ENCODE results near the gene AMN1.
"Not testable (repeated sequence)": the region's sequence is repeated elsewhere in the genome, so short reads cannot be mapped to it uniquely, and the experiment has no call there.

AMN1 gene

DNA sequence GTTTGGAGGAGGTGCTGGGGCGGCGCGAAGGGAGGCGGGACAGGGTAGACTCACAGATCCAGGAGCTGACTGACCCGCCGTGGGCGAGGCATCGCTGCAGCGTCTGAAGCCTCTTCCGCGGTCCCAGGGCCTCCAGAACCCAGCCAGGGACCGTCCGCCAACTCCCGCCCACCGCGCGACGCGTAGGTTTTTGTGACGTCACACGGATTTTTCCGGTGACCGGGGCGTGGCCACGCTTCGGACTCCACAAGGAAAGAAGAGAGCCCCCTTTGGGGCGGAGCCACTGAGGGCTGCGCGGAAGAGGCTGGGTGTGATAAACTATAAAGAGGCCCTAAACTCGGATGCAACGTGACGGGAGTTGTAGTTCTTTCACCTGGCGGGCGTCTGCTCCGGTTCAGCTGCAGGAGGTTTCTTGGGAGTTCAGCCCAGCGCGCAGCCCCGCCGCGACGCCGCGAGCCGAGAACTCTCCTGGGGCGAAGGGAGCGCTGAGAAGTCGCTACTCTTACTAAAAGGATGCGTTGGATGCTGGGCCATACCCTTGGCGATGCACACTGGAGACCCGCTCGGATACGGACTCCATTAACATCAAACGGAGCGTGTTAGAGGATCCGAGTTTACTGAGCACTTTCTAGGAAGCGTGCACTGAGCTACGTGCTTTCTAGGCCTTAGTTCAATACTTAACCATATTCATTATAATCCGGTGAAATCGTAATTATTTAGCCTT, at the start of gene AMN1:
TSS of gene AMN1 (minus strand) at position 105 of the 724 bp plus-strand sequence. CDS start at position 92, 13 bp downstream.
- DNase-seq (ENCODE audit: low read depth, low spot score), result peak; percentile 96

DNA sequence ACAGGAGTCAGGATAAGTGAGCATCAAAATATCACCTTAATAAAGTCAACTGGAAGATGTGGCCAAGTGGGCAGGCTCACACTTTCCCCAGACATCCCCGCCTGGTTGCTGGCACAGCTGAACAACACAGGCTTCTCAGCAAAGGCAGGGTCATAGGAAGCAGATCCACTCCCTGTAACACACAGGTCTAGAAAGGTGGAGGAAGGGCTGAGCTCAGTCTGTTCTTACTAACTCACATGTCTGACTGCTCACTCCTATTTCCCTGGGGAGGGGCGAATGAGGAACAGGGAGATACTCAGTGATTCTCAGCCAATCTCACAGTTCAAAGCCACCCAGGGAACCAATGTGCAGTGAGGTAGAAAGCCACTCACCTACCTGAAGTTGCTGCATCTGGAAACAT, 45.0 kb upstream of the AMN1 start:
- no peak for DNase-seq (ENCODE audit: low read depth, low spot score)

DNA sequence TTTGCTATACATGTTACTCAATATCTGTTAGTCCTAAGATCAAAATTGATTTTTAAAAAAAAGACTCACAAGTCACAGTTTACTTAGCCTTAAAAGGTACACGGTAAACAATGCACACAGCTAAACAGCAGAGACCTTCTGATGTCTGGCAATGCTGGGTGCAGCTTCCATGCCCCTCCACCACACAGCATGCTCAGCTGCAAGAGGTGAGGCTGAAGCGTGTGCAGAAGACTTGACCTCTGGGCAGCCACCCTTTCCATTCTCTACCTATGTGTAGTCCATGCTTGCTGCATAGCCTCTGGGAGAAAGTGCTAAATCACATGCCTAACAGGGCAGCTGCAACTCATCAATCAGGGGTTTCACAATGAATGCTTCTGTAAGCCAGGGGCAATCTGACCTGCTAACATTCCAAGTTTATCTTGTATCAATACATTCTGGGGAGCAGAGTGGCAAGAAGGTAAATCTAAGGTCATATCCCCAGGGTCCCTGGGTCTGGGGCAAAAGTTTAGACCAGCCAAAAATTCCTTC, 44.5 kb upstream of the AMN1 start:
- DNase-seq (ENCODE audit: low read depth, low spot score), result no peak

DNA sequence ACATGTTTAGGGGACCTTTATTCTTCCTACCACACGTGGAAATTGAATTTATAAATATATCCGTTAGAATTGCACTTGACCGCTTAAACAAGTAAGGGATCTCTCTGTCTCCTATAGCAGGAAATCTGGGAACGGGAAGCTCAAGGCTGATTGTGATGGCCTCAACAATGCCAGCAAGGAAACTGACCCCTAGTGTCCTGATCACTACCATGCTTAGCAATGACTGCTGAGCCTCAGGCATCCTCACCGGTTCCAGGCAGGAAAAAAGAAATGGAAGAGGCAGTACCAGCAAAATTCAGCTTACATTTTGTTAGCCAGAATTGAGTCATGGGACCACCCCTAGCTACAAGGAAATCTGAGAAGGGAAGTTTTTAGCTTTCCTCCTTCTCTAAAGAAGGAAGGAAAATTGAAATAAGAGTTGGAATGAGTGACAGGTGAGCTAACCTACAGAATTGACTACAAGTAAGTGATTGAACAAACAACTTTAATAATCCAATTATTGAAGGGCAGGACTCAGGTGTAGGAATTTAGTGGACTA, 43.9 kb upstream of the AMN1 start:
- no peak for DNase-seq (ENCODE audit: low read depth, low spot score)

DNA sequence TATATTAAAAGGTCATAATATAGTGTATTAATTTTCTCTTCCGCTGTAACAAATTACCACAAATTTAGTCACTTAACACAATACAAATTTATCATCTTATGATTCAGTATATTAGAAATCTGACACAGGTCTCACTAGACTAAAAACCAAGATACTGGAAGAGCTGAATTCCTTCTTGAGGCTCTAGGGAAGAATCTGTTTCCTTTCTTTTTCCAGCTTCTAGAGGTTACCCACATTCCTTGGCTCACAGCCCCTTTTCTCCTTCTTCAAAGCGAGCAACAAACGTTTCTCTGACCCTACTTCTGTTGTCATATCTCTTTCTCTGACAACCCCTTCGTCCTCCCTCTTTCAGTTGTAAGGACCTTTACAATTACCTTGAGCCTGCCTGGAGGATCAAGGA, 43.4 kb upstream of the AMN1 start:
- DNase-seq (ENCODE audit: low read depth, low spot score), result no peak

DNA sequence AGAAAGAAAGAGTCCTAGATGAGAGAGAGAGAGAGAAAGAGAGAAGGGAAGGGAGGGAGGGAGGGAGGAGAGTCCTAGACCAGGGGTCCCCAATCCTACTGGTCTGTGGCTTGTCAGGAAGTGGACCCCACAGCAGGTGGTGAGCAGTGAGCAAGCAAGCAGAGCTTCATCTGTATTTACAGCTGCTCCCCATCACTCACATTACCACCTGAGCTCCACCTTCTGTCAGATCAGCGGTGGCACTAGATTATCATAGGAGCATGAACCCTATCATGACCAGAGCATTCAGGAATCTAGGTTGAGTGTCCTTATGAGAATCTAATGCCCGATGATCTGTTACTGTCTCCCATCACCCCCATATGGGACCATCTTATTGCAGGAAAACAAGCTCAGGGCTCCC, 39.2 kb upstream of the AMN1 start:
- DNase-seq (ENCODE audit: low read depth, low spot score), result no peak

DNA sequence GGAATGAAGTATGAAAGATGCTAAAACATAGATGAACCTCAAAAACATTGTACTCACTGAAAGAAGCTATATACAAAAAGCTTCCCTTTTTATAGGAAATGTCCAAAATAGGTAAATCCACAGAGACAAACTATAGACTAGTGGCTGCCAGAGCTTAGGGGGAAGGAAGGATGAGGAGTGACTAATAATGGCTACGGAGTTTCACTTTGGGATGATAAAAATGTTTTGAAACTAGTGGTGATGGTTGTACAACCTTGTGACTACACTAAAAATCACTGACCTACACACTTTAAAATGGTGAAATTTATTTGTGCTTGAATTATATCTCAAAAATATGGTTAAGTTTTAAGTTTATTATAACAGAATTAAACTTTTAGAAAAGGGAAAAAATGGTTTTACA, 37.1 kb upstream of the AMN1 start:
- no peak for DNase-seq (ENCODE audit: low read depth, low spot score)

DNA sequence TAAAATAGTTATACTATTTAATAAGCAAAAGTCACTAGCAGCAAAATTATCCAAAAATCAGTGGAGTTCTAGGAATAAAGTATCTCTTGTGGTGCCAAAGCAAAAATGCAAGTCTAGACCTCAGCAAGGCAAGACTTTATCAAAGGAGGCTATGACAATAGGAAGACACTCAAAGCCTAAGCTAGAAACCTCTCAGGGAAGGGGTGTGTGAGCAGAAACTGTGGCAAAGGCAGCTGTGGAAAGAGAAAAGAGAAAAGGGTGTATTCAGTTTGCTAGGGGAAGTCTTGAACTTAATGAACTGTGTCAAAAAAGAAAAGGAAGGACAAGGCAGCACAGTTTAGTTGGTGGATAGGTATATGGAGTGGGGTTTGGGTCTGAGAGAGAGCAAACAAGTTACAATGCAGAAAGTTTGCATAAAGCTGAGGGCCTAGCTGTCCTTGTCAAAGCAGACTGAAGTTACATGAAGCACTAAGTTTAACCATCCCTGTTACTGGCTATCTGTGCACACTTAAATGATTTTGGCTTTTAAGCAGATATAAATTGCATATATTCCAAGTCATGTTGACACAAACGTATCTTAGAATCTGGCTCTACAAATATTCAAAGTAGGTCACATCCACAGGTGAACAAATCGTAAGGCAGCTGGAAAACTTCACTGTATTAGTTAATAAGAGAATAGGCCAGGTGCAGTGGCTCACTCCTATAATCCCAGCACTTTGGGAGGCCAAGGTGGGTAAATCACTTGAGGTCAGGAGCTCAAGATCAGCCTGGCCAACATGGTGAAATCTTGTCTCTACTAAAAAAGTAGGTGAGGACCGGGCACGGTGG, 31.0 kb upstream of the AMN1 start:
- DNase-seq (ENCODE audit: low read depth, low spot score), result no peak

DNA sequence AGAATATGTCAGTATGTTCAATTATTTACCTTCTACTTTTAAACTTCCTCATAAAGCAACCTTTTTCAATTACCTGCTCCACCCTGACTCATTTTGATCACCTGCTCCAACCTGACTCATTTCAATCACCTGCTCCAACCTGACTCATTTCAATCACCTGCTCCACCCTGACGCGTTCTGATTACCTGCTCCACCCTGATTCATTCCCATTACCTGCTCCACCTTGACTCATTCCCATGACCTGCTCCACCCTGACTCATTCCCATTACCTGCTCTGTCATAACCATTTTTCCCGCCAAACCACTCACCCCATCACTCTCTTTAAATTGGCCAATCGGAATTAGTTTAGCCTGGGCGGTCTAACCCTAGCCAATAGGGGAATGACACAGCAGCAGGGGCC, 29.5 kb upstream of the AMN1 start:
- DNase-seq (ENCODE audit: low read depth, low spot score), result not testable (repeated sequence)

DNA sequence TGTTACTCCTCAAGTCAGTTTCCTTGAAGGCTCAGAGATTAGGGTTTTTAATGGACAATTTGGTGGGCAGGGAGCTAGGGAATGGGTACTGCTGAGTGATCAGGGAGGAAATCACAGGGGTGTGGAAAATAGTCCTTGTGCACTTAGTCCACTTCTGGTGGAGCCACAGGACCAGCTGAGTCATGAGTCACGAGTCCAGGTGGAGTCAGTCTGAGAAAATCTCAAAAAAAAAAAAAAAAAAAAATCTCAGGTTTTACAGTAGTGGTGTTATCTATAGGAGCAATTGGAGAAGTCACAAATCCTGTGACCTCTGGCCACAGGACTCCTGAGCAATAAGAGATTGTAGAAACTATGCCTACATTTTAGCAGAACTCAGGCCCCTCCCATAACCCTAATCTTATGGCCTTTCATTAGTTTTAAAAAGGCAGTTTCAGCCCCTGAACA, 28.2 kb upstream of the AMN1 start:
- DNase-seq (ENCODE audit: low read depth, low spot score), result no peak

DNA sequence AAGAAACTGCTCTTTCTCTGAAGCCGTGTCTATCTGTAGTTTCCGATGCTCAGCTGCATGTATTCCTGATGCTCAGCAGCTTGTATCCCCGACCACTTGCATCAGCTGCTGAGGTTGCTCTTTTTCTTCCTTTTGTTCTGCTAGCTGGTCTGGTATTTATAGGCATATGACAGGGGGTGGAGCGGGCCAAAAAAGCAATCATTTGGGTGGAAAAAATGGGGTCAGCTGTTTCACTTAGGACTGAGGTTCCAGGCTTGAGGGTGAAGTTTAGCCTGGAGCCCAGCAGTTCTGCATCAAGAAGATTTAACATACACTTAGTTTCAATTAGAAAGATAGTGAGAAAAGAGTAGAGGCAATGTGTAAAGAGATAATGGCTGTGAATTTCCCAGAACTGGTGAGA, 23.6 kb upstream of the AMN1 start:
- DNase-seq (ENCODE audit: low read depth, low spot score), result no peak

DNA sequence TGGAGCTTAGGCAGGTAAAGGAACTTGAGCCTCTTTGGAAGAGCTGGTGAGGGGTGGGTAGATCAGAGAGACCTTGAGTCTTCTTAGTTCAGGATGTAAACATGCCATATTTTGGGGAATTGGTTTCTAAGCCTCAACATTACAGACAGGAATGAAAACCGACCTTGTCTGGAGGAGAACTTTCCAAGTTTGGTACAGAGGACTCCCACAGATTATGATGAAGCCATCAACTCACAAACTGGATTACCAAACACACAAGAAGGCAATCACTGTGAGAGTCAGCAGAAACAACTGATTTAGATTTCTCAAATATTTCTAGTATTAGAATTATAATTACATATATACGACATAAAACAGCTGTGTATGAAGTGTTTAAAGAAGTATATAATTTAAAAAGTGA, 22.3 kb upstream of the AMN1 start:
- no peak for DNase-seq (ENCODE audit: low read depth, low spot score)

DNA sequence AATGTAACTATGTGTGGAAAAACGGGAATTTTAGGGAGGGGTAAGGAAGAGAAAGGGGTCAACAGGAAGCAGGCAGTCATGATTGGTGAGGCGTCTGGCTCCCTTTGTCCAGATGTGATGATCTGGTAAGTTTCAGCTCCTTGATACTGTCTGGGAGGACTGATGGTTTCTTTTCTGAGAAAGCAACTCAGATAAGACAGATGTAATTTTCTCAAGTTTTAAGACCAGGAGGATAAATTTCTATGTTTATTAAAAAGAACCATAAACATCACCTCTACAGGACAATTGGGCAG, 21.9 kb upstream of the AMN1 start:
- no peak for DNase-seq (ENCODE audit: low read depth, low spot score)

DNA sequence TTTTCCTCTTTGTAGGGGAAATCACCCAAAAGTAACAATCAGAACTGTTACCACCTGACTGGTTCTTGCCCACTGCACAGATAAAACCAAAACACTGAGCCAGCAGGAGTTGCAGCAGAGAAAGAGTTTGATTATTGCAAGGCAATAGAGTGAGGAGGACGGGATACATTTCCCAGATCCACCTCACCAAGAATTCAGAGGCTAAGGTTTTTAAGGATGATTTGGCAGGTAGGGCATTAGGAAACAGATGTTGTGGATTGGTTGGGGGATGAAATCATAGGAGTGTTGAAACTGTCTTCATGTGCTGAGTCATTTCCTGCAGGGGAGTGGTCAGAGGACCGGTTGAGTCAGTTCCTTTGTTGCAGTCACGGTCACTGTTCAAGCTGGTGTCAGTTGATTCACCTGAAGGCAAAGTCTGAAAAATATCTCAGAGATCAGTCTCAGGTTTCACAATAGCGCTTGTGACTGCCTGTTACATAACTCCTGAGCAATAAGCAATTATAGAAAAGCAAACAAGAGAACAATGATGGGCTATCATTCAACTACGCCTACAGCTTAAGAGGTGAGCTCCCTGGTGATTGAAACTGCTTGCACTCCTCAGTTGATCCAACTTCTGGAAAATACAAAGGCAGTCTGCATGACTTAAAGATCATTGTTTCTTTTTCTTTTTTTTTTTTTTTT, 20.3 kb upstream of the AMN1 start:
- peak; percentile 55 for DNase-seq (ENCODE audit: low read depth, low spot score)

DNA sequence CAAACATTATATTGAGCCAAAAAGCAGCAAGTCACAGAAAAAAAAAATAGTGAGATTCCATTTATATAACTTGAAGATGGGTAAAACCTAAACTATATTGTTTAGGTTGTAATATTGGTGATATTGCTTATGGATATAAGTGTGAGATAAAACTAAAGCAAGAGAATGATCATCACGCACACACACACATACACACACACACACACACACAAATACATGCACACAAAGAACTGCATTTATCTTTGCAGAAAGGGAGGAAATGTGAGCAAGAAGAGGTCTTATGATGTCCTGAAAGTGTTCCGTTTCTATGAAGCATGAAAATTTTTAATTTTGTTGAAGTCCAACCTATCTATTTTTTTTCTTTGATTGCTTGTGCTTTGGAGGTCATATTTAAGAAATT, 16.4 kb upstream of the AMN1 start:
- DNase-seq (ENCODE audit: low read depth, low spot score), result no peak

DNA sequence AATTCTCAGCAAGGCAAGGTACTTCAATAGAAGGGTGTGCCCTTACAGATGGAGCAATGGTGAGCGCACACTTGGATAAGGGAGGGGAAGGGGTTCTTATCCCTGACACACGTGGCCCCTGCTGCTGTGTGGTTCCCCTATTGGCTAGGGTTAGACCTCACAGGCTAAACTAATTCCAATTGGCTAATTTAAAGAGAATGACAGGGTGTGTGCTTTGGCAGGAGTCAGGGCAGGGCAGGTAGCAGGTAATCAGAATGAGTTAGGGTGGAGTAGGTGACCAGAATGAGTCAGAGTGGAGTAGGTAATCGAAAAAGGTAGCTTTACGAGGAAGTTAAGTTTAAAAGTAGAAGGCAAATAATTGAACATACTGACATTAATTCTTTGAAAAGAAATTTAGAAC, 15.5 kb upstream of the AMN1 start:
- not testable (repeated sequence) for DNase-seq (ENCODE audit: low read depth, low spot score)

DNA sequence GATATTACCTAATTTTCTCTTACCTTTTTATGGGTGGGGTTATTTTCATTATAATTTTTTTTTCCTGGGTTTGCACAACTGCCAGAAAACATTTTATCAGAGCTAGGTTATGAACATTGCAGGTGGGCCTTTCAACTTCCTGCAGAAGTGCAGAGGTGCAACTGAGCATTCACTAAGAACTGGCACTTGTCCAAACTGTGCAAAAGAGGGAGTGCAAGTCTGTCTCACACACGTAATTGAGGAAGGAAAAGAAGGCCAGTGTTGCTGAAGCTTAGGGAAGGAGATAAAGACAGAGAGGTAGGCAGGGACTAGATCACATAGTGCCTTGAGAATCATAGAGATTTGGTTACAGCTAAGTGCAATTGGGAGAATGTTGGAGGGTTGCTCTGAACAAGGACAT, 14.1 kb upstream of the AMN1 start:
- no peak for DNase-seq (ENCODE audit: low read depth, low spot score)

DNA sequence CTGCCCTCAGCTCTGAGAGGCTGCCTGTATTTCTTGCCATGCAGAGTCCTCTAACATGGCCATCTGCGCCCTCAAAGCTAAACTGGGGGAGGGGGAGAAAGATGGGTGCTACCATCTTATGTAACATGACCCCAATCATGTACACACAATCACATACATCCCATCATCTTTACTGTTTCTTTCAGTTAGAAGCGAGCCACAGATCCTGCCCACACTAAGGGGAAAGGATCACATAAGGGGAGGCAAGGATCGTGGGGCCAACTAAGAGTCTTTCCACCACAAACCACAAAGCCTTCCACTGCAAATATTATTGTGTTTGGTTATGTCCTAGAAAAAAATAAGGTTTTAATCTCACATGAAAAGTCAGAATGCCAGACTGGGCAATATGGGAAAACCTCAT, 11.8 kb upstream of the AMN1 start:
- no peak for DNase-seq (ENCODE audit: low read depth, low spot score)

DNA sequence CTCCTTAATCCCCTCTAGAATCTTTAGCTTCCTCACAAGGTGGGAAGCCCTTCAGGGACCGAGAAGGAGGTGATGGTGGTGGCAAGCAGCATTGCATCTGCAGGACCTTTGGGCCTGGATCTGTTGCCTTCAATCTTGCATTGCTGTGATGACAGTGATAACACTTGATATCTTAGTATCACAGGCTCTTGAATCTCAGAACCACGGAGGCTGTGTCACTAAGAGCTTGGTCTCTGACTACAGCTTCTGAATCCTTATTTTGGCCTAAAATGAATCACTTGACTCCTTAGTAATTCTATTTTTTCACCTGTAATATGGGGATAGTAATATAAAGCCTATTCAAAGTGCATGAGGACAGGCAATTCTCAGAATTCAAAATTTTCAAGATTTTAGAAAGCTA, 8.9 kb upstream of the AMN1 start:
- no peak for DNase-seq (ENCODE audit: low read depth, low spot score)

DNA sequence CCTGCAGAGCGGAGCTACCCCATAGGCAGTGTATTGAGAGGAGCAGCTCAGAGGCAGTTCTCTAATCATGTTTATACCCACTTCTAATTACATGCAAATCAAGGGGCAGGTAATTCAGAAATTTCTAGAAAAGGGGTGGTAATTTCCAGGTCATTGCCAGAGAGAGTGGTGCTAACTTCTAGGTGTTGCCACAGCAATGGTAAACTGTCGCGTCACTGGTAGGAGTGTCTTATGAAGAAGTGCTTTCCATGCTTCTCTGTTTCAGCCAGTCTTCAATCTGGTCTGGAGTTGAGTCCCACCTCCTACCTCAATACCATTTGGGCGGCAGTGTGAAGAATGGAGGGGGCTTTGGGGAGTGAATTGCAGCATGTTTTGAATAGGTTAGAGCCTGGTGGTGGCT, 8.5 kb upstream of the AMN1 start:
- DNase-seq (ENCODE audit: low read depth, low spot score), result no peak

DNA sequence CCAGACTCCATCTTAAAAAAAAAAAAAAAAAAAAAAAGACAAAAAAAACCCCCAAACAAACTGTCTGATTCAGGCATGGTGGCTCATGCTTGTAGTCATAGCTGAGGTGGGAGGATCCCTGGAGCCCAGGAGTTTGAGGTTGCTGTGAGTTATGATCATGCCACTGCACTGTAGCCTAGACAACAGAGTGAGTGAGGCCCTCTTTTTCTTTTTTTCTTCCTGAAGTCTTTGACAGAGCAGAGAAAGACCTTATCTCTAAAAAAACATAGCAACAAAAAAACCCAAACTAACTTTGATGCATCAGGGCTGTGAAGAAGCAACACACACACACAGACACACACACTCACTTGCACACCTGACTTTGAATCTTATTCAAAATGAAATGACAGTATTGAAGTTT, 7.7 kb upstream of the AMN1 start:
- DNase-seq (ENCODE audit: low read depth, low spot score), result peak; percentile 35
